OCI-LY1 (cell line): ENCODE measurements around the gene FDX2.

Experiments
- CTCF ChIP-seq: fragments of 200-600 bp; sonication (generic), shearing (Covaris generic); IDR thresholded peaks from 2 replicates; pipeline ENCODE4 v1.5.1; 2017; ENCODE audit warnings: mild to moderate bottlenecking, antibody characterized with exemption, low read length, moderate library complexity, mixed read lengths
- EZH2 ChIP-seq: fragments of 200-600 bp; sonication (generic), shearing (Covaris generic); IDR thresholded peaks from 2 replicates; pipeline ENCODE4 v1.8.0; 2017; ENCODE audit warnings: borderline replicate concordance, mixed run types, mild to moderate bottlenecking, antibody characterized with exemption, low read length, moderate library complexity, mixed read lengths

- no peak for TF ChIP-seq CTCF
- no peak for TF ChIP-seq EZH2
These were observed 3.2 kb upstream of the FDX2 start for GRCh38 chr19:10318807-10319682.
